Measurements from ENCODE around the gene CACNA2D2.

CACNA2D2 gene

GRCh38 chr3:50372349-50372748 lies 131.1 kb downstream of the CACNA2D2 start:
- H3K27ac ChIP-seq (replicated peaks): no peak overlapping the region

DNA sequence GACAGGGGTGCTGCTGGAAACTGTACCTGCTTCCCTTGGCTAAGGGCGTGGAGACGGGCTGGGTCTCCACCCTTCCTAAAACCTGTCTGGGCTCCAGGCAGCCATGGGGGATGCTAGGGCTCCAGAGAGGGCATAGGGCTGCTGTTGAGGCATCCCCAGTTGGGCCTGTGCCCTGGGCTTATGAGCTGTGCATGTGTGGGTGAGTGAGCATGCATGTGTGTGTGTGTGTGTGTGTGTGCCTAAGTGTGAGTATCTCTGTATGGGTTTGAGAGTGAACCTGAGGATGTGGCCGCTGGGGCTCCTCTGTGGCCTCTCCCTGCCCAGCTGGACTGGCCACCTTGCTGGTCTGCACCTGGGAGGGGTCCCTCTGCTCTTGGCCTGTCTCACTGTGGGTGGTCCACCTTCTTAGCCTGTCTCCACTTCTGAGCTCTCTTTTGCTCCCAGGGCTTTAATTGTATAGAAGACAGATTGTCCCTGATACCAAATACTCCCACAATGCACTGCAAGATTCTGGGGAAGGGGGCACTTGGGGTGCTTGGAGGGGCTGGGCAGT lies 132.2 kb downstream of the CACNA2D2 start:
- peaks cover 2% of the 10 kb centered on the region for H3K27me3 ChIP-seq (ENCODE audit: insufficient read depth, poor library complexity, severe bottlenecking)
- no peak for TF ChIP-seq GABPA (IDR thresholded peaks at IDR 0.05; ENCODE audit: low read depth)
- no peak for TF ChIP-seq POLR2AphosphoS5 (IDR thresholded peaks at IDR 0.05; ENCODE audit: low read depth)
- TF ChIP-seq, protein P1, sequence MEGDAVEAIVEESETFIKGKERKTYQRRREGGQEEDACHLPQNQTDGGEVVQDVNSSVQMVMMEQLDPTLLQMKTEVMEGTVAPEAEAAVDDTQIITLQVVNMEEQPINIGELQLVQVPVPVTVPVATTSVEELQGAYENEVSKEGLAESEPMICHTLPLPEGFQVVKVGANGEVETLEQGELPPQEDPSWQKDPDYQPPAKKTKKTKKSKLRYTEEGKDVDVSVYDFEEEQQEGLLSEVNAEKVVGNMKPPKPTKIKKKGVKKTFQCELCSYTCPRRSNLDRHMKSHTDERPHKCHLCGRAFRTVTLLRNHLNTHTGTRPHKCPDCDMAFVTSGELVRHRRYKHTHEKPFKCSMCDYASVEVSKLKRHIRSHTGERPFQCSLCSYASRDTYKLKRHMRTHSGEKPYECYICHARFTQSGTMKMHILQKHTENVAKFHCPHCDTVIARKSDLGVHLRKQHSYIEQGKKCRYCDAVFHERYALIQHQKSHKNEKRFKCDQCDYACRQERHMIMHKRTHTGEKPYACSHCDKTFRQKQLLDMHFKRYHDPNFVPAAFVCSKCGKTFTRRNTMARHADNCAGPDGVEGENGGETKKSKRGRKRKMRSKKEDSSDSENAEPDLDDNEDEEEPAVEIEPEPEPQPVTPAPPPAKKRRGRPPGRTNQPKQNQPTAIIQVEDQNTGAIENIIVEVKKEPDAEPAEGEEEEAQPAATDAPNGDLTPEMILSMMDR (IDR thresholded peaks at IDR 0.05; ENCODE audit: insufficient read depth, low read length): no peak
- TF ChIP-seq, protein P2, sequence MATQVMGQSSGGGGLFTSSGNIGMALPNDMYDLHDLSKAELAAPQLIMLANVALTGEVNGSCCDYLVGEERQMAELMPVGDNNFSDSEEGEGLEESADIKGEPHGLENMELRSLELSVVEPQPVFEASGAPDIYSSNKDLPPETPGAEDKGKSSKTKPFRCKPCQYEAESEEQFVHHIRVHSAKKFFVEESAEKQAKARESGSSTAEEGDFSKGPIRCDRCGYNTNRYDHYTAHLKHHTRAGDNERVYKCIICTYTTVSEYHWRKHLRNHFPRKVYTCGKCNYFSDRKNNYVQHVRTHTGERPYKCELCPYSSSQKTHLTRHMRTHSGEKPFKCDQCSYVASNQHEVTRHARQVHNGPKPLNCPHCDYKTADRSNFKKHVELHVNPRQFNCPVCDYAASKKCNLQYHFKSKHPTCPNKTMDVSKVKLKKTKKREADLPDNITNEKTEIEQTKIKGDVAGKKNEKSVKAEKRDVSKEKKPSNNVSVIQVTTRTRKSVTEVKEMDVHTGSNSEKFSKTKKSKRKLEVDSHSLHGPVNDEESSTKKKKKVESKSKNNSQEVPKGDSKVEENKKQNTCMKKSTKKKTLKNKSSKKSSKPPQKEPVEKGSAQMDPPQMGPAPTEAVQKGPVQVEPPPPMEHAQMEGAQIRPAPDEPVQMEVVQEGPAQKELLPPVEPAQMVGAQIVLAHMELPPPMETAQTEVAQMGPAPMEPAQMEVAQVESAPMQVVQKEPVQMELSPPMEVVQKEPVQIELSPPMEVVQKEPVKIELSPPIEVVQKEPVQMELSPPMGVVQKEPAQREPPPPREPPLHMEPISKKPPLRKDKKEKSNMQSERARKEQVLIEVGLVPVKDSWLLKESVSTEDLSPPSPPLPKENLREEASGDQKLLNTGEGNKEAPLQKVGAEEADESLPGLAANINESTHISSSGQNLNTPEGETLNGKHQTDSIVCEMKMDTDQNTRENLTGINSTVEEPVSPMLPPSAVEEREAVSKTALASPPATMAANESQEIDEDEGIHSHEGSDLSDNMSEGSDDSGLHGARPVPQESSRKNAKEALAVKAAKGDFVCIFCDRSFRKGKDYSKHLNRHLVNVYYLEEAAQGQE (IDR thresholded peaks at IDR 0.05; ENCODE audit: insufficient replicate concordance, low read depth): no peak
- TF ChIP-seq SPI1 (IDR thresholded peaks at IDR 0.05; ENCODE audit: borderline replicate concordance, low read depth): no peak
- no peak overlapping the region for H3K4me3 ChIP-seq (replicated peaks; ENCODE audit: insufficient read depth, low read length)
- no peak for DNase-seq (ENCODE audit: low read depth in 1 of 2, low spot score in 1 of 2)
- no peak overlapping the region for H3K27ac ChIP-seq (replicated peaks)

More at GRCh38 chr3:50372349-50372748, 131.1 kb downstream of the CACNA2D2 start:
- Histone ChIP-seq H3K27me3 (ENCODE audit: insufficient read depth, poor library complexity, severe bottlenecking) (peaks cover 2% of the 10 kb centered on the region), H3K4me3 (replicated peaks; ENCODE audit: insufficient read depth, low read length) (no peak overlapping the region)
- no peak for DNase-seq (ENCODE audit: low read depth in 1 of 2, low spot score in 1 of 2)
- TF ChIP-seq GABPA (IDR thresholded peaks at IDR 0.05; ENCODE audit: low read depth): no peak
- TF ChIP-seq, protein P1 (IDR thresholded peaks at IDR 0.05; ENCODE audit: insufficient read depth, low read length): no peak
- no peak for TF ChIP-seq SPI1 (IDR thresholded peaks at IDR 0.05; ENCODE audit: borderline replicate concordance, low read depth)
- TF ChIP-seq, protein P2 (IDR thresholded peaks at IDR 0.05; ENCODE audit: insufficient replicate concordance, low read depth): no peak
- no peak for TF ChIP-seq POLR2AphosphoS5 (IDR thresholded peaks at IDR 0.05; ENCODE audit: low read depth)

DNA sequence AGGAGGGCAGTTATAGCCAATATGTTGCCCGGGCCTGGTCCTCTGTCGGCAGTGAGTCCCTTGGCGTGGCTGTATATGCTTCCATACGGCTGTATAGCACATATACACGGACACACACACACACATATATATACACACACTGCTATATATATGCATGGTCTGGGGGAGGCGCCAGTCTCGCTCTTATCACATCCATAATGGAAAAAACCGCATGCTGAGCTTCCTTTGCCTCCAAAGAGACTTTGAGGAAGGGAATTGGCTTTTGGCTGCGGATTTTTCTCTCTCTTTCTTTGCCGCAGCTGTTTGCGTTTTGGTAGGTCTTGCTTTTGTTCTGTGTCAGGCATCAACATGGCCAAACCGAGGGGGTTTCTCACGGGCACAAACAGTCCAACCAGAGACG lies 132.8 kb downstream of the CACNA2D2 start:
- H3K27ac ChIP-seq (replicated peaks): no peak overlapping the region
- H3K27me3 ChIP-seq (ENCODE audit: insufficient read depth, poor library complexity, severe bottlenecking): peaks cover 2% of the 10 kb centered on the region
- DNase-seq (ENCODE audit: low read depth in 1 of 2, low spot score in 1 of 2): peak in 1 of 2 experiments; percentile 36
- TF ChIP-seq SPI1 (IDR thresholded peaks at IDR 0.05; ENCODE audit: borderline replicate concordance, low read depth): no peak
- TF ChIP-seq, protein P1 (IDR thresholded peaks at IDR 0.05; ENCODE audit: insufficient read depth, low read length): peak; percentile 15
- H3K4me3 ChIP-seq (replicated peaks; ENCODE audit: insufficient read depth, low read length): no peak overlapping the region
